GM19463 (cell line): ENCODE measurements around the gene COL18A1.
"Not testable (repeated sequence)": the region's sequence is repeated elsewhere in the genome, so short reads cannot be mapped to it uniquely, and the experiment has no call there.

ENCODE experiments used
- ATAC-seq: cut with Tn5 transposase; IDR thresholded peaks from one replicate; pipeline ENCODE4 v1.9.1; 2021; ENCODE audit warnings: mild to moderate bottlenecking, moderate library complexity; ENCODE audit not compliant: unreplicated experiment

The COL18A1 gene

DNA sequence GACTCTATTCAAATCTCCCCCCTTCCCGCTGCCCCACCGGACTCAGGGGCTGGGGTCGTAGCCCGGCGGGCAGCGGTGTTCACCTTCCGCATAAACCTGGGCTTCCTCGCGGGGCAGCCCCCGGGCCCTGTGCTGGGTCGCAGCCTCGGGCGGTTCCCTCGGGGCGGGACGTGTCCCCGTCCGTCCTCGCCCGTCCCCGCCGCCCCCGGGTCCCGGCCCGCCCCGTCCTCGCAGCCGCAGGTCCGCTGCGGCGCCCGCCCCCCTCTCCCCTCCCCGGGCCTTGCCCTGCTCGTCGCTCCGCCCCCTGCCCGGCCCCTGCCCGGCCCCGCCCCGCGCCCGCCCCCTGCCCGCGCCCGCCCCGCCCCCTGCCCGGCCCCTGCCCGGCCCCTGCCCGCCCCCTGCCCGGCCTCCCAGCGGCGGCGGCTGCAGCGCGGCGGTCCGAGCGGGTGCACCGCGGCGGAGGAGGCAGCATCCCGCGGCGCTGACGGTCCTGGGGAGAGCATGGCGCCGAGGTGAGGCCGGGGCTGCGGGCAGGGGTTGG lies at the start of gene COL18A1:
COL18A1 (plus strand) TSS at position 436 of the 541 bp plus-strand sequence; CDS start at position 502, 66 bp downstream.
- ATAC-seq = no peak

- no peak for ATAC-seq
Measured at GRCh38 chr21:45355573-45355972, 49.4 kb upstream of the COL18A1 start.

GRCh38 chr21:45356251-45356650 lies 48.7 kb upstream of the COL18A1 start:
- ATAC-seq = no peak

DNA sequence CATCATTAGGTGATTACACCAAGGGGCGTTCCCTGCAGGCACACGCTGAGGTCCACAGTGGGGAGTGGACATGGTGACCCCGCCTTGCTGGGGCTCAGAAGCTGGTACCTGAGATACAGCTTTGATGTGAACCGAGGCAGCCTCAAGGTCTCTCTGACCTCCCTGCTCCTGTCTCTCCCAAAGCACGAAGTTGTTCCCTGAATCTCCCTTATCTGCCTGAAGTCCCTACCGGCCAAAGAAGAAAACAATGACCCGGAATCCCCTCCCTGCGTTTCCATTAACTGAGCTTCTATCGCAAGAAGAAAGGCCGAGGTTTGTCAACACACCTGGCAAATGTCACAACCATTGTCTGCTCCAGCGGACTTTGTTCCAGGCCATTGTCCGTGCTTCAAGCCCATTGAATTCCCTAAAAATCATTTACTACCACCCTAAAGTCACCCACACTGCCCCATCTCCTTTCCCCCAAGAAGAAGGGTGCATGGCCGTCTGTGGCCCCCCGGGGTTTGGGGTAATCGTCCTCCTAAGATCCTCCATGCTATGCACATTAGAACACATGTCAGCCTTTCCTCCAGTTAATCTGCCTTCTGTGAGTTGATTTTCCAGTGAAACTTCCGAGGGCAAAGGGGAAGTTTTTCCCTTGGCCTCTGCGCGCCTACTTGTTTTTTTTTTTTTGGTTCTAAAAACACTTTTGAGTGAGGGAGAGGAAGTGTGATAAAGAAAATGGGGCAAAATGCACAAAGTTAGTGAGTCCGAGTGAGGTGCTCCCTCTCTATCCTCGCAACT lies 48.1 kb upstream of the COL18A1 start:
- no peak for ATAC-seq

GRCh38 chr21:45357436-45358260 lies 47.3 kb upstream of the COL18A1 start:
- ATAC-seq = no peak

- no peak for ATAC-seq
Measured at GRCh38 chr21:45358261-45358670, 46.7 kb upstream of the COL18A1 start.

DNA sequence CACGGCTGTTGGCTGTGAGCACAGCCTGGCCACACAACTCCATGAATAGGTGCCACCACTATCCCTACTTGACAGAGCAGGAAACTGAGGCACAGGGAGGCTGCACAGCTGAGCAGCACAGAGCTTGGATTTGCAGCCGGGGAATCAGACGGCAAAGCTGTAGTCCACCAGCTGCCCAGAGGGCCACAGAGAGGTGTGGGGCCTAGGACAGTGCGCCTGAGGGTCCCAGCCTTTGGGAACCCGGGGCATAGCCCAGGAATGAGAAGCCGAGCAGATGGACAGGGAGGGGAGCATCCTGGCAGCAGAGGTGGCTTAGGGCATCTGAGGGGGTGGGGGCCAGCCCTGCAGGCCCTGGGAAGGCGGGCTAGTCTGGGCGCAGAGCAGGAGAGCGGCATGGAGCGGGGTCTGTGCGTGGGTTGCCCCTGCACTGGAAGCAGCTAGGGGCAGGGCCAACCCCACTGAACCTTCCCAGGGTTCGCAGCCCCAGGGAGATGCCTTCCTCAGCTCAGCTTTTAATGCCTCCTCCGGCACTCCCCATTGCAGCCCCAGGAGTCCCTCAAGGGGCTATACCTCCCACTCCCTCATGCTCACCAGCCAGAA lies 46.2 kb upstream of the COL18A1 start:
- no peak for ATAC-seq

DNA sequence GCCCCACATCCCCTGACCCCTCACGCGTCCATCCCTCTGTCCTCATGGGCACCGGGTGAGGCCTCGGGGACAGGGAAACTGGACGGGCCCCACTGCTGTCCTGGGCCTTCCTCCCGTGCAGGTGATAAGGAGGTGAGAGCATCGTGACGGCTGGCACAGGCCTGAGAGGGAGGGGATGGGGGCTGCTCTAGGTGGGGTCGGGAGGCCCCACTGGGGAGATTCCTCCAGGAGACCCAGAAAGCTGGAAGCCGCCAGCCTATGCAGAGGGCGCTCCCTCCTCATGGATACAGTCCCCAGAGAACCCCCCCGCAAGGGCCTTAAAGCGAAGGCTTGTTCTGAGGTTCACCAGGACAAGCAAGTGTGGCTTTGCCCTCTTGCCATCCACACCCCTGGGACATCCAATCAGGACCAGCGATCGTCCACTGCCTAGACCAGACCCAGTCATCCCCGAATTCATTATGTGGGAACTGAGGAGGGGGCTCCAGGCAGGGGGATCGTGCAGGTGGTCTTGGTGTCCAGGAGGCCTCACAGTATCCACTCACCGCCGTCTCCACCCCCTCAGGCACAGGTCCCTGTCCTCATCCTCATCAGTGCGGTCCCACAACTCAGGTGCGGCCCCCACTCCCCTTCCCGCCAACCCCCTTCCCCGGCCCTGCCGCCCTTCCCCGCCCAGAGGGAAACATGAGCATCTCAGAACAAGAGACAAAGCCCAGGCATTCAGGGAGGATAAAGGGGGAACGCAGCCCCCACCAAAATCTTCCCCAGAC lies 45.3 kb upstream of the COL18A1 start:
- no peak for ATAC-seq

- no peak for ATAC-seq
Measured at GRCh38 chr21:45361033-45361997, 43.6 kb upstream of the COL18A1 start.

DNA sequence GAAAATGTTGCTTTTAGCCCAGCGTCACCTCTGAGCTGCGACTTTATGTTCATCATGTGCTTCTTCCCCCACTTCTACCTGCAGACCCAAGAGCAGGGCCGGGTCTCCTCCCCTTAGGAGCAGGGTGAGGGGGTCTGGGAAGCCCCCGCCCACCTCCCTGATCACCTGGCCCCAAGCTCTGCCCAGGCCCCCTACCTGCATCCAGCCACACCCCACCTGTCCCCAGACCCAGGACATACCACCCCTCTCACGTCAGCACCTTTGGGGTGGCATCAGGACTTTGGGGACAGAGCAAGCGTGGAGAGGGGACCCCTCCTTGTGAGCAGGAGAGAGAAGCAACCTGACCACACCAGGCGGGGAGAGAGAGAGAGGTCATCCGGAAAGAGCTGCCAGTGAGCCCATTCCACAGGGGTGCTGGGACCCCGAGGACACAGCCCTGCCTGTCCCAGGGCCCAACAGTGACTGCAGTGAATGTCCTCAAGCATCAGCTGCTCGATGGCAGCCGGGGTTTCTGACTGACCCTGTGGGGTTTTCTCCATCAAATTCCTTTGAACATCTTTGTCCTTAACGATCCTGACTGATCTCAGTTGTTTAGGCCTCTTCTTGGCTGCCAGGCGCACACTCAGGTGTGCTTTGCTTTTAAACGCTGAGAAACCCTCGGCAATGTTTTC lies 42.8 kb upstream of the COL18A1 start:
- no peak for ATAC-seq

GRCh38 chr21:45362748-45363145 lies 42.2 kb upstream of the COL18A1 start:
- no peak for ATAC-seq

DNA sequence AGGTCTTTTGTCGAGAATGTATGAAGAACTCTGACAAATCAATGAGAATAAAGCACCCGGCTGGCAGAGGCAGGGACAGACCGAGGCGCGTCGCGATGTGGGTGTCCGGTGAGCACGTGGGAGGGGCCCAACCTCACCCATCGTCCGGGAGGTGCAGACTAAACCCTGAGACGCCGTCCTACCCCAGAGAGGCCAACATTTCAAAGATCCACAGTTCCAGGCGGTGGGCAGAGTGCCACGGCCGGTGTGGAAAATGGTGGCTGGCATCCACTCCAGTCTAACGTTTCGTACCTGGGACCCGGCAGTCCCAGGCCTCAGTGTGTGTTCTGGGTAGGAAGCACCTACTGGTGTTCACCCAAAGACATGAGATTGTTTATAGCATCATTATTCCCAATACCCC lies 41.7 kb upstream of the COL18A1 start:
- ATAC-seq = not testable (repeated sequence)

GRCh38 chr21:45363921-45364467 lies 41.0 kb upstream of the COL18A1 start:
- ATAC-seq = no peak

- no peak for ATAC-seq
Measured at GRCh38 chr21:45364468-45365185, 40.3 kb upstream of the COL18A1 start.

DNA sequence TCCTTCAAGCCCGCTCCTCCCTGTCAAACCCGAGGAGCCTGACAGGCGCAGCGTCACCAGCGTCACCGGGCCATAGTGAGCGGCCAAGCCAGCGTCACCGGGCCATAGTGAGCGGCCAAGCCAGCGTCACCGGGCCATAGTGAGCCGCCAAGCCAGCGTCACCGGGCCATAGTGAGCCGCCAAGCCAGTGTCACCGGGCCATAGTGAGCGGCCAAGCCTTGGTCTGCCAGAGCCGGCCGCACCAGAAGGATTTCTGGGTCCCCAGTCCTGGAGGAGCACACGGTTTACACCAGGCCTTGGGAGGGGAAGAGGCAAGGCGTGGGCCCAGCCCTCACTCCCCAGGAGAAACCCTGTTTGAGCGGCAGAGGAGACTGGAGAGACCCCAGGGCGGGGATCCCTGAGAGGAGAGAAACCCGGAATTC lies 39.8 kb upstream of the COL18A1 start:
- no peak for ATAC-seq

DNA sequence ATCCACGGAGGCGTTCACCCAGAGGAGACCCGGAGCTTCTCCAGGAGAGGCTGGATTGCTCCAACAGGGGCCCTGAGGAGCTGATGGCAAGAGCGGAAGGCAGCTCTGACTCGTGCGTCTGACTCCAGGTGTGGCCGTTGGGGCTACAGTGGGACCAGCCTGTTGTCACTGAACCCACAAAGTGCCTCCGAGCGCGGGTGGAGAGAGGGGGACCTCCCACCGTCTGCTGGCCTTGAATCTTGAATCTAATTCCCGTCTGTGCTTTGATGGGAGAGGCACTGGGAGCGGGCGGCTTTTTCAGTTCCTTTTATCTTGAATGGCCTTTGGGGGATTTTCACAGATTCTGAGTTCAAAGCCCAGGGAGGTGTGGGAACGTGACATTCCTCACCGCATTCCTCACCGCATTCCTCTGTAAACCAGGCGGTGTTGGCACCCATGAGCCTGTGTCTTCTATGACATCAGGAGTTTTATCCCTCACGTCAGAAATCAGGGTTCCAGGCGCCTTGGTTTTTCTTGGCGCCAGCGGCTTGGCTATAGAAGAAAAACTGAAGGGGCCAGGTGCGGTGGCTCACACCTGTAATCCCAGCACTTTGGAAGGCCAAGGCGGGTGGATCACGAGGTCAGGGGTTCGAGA lies 39.2 kb upstream of the COL18A1 start:
- ATAC-seq = no peak

DNA sequence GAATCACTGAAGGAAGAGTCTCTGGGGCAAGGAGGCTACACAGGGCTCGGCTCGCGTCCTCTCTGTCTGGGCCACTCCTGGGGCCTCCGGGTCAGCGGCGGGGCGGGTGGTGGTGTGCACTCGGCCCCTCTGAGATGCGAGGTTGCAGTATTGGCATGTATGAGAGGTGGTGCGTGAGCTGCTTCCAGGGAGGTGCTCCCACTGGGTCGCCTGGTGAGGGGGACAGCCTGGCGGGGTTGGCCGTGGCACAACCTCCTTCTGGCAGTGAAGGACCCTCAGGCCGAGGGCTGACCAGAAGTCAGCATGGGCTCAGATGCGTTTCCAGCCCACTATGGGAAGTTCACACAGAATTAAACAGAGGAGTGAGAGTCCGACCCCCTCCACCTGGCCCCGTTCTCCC lies 38.5 kb upstream of the COL18A1 start:
- ATAC-seq = no peak
